NCI-H446 (cell line): ENCODE results near the gene CNKSR3.
"Not testable (repeated sequence)": the region's sequence is repeated elsewhere in the genome, so short reads cannot be mapped to it uniquely, and the experiment has no call there.

Experiments
- DNase-seq, 2 experiments: peaks; one replicate each; lab custom pipeline; 2025; lab: John Stamatoyannopoulos, UW

Gene CNKSR3

DNA sequence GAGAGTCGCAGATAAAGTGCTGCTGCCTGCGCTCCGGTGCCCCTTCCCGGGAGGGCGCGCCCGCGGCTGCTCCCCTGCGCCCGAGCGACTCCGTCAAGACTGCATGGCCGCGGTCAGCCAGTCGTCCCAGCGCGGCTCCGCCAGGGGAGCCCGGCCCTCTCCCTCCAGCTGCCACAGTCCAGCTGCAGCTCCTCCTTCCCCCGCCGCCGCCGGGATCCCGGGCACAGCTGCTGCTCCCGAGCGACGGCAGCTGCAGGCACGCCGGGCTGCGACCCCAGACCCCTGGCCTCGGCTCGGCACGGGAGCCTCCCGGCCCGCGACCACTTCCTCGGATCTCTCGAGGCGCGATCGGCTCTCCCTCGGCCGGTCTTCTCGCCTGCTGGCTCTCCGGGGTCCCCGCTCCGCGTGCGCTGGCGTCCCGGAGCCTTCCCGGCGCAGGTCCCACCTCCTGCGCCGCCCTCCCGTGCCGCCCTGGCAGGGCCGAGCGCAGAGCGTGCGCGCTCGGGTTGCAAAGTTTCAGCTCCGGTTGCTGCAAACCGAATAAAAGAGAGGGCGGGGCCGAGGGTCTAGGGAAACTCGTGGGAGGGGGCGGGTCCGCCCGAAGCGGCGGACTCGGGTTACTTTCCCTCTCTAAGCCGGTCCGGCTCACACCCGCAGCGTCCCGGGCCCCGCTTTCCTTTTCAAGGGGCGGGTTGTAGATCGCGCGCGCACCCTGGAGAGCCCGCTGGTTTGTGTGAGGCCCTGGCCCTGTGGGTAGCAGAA lies at the start of gene CNKSR3:
CNKSR3 (minus strand) TSS at position 542 of the 762 bp plus-strand sequence. CDS start 571 bp downstream, outside the sequence.
- DNase-seq, result no peak

DNA sequence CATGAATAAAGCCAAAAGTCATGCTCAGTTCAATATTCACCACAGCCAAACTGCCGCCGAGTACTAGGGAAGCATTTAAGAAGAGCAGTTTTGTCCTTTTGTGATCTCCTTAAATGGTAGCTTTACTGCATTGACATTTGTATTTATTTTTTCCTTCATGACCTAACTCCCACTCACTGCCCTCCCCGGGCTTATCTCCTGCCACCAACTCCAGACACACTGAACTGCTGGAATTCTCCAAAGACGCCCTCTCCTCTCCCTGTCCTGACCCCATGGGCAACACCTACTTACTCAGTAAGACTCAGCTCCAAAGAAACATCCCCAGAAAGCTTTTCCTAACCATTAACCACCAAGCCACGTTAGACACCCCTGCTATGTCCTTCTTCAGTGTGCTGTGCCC lies 48.5 kb upstream of the CNKSR3 start:
- DNase-seq, result no peak

DNA sequence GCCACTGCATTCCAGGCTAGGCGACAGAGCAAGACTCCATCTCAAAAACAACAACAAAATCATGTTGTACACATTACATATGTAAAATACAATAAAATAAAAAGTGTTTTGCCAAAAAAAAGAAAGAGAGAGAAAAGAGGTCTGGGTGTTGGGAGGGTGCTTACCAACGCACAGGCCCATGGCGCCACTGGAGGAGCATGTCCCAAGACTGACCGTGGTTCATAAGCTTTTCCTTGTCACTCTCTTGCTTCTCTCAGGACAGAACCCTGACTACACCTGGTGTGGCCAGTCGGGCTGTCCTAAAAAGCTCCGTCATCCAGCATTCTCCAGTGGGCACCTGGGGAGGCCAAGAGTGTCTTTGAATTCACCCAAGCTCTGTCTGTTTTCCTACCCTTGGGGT lies 48.0 kb upstream of the CNKSR3 start:
- no peak for DNase-seq

- DNase-seq, result no peak
These were observed 44.7 kb upstream of the CNKSR3 start for GRCh38 chr6:154555073-154555677.

DNA sequence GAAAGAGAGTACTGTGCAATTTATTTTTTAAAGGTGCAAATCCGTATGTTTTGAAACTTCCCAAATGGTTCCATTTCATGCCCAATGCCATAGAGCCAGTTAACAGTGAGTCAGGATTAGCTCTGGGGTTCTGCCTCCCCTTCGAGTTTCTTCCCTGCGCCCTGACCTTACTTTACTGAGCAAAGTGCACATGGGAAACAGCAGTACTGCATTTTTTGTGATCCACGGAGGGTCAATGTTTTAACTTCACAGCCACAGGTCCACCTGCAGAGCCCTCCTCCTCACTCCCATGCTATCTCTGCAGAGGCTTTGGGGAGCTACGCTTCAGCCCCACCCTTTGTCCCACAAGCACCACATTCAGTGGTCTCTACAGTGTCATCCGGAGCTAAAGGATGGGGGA lies 44.0 kb upstream of the CNKSR3 start:
- no peak for DNase-seq

GRCh38 chr6:154550779-154551178 lies 40.3 kb upstream of the CNKSR3 start:
- no peak for DNase-seq

DNA sequence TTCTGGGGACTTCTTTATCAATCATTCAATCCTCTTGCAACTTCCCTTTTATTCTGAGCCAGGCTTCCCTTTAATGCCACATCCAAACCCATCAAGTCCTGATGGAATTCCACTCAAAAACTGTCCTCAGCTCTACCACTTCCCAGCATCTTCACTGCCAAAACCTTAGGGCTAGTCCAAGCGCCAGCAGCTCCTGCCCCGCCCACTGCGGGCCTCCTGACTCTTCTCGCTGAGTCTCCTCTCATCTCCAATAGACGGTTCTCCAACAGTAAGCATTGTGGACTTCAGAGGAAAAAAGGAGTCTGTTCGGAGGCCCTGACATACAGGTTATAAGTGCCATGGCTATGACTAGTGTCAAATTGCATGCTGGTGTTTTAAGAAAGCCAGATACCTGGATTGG lies 38.7 kb upstream of the CNKSR3 start:
- DNase-seq, result no peak

DNA sequence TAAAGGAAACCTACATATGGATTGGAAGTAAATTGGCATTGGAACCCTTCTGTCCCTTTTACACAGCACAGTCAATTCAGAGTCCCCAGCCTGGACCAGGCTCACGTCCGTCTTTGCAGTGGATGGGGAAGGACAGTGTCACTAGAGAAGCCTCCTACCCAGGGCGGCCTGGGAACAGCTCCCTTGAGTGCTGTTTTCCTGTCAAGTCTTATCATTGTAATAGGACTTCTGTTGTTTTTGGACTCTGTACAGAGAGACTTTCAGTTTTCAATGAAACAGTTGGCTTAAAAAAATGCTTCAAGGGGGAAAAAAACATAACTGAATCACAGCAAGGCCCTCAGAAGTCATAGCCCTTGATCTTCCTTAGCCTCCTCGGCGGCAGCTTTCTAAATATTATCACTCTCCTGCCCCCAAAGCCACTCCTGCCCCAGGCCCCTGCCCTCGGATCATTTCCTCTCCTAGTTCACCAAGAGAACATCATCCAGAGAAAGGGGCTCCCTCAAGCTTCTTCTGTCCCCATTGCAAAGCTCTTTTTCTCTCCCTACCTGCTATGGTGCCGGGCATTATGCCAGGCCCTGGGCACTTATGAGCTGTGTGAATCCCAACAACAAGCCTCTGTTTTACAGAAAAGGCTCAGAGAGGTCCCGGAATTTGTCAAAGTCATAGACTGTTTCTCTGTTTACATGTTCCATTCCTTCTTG lies 37.8 kb upstream of the CNKSR3 start:
- no peak for DNase-seq

DNA sequence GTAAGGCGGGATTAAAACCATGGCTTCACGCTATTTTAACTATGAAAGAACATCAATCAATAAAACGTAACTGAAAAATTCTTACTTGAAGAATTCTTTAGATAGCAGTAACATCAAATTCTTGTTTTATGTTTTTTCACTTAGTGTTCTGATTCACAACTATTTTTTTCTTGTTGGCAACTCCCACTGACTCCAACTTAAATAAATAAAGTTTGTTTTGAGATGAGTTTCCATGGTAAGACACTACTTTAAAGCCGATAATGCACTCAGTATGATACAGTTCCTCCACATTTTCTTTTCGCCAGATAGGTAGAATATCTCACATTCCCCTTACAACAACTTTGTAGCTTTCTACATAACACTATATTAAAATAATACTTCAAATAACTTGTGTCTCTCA lies 33.1 kb upstream of the CNKSR3 start:
- no peak for DNase-seq

- DNase-seq, result no peak
These were observed 32.3 kb upstream of the CNKSR3 start for GRCh38 chr6:154542747-154543146.

DNA sequence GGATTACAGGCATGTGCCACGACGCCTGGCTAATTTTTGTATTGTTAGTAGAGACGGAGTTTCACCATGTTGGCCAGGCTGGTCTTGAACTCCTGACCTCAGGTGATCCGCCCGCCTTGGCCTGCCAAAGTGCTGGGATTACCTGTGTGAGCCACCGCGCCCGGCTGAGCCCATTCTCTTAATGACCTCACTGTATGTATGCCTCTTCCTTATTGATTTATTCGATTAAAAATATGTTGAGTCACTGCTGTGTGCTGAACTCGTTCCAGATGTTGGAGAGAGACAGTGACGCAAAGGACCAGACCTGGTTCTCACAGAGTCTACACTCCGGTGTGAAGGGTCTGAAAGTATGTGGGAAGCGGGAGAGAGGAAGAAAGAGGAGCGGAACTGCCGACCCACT lies 31.4 kb upstream of the CNKSR3 start:
- not testable (repeated sequence) for DNase-seq

GRCh38 chr6:154539593-154540269 lies 29.2 kb upstream of the CNKSR3 start:
- no peak for DNase-seq

DNA sequence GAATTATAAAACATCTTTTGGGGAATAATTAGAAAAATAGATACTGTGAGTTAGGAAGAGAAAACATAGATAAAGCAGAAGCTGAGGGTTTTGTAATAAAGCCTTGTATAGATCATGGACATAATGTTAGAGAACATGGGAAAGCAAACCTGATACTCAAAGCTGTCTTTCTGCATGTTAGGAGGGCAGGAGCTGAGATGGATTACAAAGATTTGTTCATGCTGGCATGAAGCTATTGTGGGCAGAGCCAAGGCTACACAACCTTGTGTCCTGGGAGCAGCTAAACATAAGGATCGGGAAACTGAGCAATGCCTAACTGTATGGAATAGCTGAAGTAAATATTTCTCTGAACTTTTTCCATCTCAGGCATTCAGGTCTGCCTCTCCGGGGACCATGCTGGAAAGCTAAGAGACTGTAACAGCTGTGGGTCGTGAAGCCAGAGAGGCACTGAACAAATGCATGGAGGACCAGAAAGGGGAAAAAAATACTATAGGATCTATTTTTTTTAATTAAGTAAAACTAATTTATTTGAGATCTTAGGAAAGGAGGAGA lies 28.2 kb upstream of the CNKSR3 start:
- DNase-seq, result no peak

- DNase-seq, result no peak
These were observed 27.2 kb upstream of the CNKSR3 start for GRCh38 chr6:154537511-154538325.

DNA sequence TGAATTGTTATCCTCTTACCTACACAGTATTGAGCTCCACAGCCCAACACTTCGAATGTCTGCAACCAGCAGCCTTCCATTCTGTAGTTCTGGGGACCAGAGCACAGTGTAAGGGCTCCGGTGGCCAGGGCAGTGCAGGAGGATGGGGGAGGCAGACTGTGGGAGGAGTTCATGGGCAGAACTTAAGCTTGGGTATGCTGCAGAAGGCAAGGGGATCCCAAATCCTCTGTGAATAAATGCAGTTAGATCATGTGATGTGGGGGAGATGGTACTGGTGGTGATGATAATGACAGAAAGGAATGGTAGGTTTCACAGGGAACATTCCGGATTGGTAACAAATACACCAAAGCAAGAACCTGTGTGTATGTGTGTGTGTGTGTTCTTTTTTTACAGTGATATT lies 26.5 kb upstream of the CNKSR3 start:
- no peak for DNase-seq

DNA sequence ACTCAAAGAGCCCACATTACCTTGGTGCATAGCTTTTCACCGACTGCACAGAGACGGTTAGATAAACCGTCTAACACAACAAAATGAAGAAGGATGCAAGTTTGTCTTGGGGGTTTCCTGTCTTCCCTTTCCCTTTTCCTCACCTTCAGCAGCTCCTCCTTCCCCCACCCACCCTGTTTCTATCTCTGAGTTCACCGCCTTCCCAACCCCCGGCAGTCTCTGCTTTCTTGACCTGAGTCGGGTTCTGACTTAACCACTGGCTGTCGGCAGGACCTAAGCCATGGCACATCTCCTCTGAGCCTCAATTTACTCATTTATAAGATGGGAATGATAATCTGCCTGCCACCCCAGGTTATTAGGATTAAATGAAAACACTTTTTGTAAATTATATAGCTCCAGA lies 25.8 kb upstream of the CNKSR3 start:
- DNase-seq, result no peak

- no peak for DNase-seq
These were observed 25.4 kb upstream of the CNKSR3 start for GRCh38 chr6:154535851-154536250.

DNA sequence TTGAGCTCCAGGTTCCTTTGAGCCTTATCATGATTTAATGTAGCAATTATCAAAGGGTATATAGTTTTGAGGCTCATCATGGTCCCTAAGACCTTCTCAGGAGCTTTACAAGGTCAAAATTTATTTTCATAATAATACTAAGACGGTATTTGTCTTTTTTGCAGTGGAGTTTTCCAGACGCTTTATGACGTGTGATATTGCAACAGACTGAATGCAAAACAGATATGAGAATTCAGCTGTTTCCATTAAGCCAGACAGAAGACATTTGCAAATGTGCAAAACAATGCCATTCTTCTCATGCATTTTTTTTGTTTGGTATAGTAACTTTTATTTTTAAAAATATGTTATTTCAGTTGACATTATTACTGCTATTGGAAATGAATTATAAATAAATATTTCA lies 24.7 kb upstream of the CNKSR3 start:
- no peak for DNase-seq

GRCh38 chr6:154534531-154534930 lies 24.0 kb upstream of the CNKSR3 start:
- DNase-seq, result no peak

DNA sequence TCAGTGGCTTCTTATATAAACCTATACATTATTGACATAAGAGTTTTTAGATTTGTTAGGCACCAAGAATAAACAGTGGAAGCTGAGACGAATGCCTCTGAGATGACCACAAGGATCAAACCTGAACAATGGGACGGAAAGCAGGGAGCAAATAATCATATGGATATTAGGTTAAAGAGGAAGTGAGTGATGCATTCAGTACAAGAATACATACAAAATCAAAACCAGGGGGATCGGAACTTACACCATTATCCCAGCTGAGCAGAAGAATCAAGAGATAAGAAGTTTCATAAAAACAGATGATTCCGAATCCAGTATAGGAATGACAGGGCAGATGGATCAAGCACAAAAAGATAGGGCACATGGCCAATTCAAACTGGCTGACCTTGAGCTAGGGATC lies 21.9 kb upstream of the CNKSR3 start:
- no peak for DNase-seq

DNA sequence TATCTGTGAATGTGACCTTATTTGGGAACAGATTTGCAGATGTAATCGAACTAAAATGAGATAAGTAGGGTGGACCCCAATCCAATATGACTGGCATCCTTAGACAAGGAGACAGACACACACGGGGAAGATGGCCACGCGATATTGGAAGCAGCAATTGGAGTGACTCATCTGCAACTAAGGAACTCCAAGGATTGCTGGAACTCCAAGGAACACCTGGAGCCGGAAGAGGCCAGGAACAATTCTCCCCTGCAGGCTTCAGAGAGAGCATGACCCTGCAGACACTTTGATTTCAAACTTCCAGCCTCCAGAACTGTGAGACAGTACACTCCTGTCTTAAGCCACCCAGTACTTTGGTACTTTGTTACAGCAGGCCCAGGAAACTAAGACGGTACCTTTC lies 19.5 kb upstream of the CNKSR3 start:
- no peak for DNase-seq
